GM23248 (cell line): ENCODE measurements around the gene GSN.

Source experiments
- EZH2 ChIP-seq: fragments of 200-600 bp; sonication (generic); IDR thresholded peaks from 2 replicates; pipeline ENCODE4 v1.6.1; 2018; ENCODE audit warnings: antibody characterized with exemption, mild to moderate bottlenecking; ENCODE audit not compliant: insufficient read depth, poor library complexity, severe bottlenecking
- EZH2phosphoT487 ChIP-seq: fragments of 200-600 bp; sonication (generic); IDR thresholded peaks from 2 replicates; pipeline ENCODE4 v1.6.1; 2018; ENCODE audit warnings: antibody characterized with exemption, moderate library complexity, mild to moderate bottlenecking, low read depth; ENCODE audit not compliant: insufficient read depth

- TF ChIP-seq EZH2phosphoT487, result no peak
- no peak for TF ChIP-seq EZH2
These were observed 21.0 kb upstream of the GSN start for GRCh38 chr9:121246821-121247561.
